Peyer's patch (tissue), 4 donors: ENCODE results near the gene RBPJL. TPM values are rescaled to one million over a fixed set of nuclear protein-coding genes. Genes with fewer than 3 reads are reported as not detected.
A peak's percentile ranks its signal among the peaks of the same experiment; 100 is the strongest.

Source experiments
- DNase-seq, 3 donors: peaks; one replicate each; pipeline ENCODE4 v3.0.0-alpha.2; 2017 to 2019
- H3K27ac ChIP-seq, 4 donors: fragments of 200-600 bp; sonication (generic); one replicate each; pipeline ENCODE4 v1.5.1; 2016 to 2019
- H3K27me3 ChIP-seq, 2 donors: fragments of 200-600 bp; sonication (generic); one replicate each; pipeline ENCODE4 v1.5.1; 2019
- H3K36me3 ChIP-seq, 3 donors: fragments of 200-600 bp; sonication (generic); one replicate each; pipeline ENCODE4 v1.5.1; 2016 to 2019
- H3K4me1 ChIP-seq, 4 donors: fragments of 200-600 bp; sonication (generic); one replicate each; pipeline ENCODE4 v1.5.1; 2016 to 2019
- H3K4me3 ChIP-seq, 4 donors: fragments of 200-600 bp; sonication (generic); 1 replicate in 3 of 4; 2 replicates in 1 of 4; pipeline ENCODE4 v1.5.1; 2016 to 2019; ENCODE audit warnings: mild to moderate bottlenecking in 1 of 4
- H3K9me3 ChIP-seq, 4 donors: fragments of 200-600 bp; sonication (generic); one replicate each; pipeline ENCODE4 v1.5.1; 2016 to 2019; ENCODE audit warnings: mild to moderate bottlenecking in 1 of 4
- CTCF ChIP-seq, 6 experiments: fragments of 450-650 bp in 4 of 6; fragments of 200-600 bp in 2 of 6; sonication (generic) in 1 of 6; IDR thresholded peaks; one replicate each; pipeline ENCODE4 v1.5.1; 2017 to 2019; ENCODE audit warnings: antibody characterized with exemption in 6 of 6, mild to moderate bottlenecking in 3 of 6, moderate library complexity in 1 of 6
- POLR2A ChIP-seq, 2 donors: fragments of 450-650 bp; IDR thresholded peaks; one replicate each; pipeline ENCODE4 v1.5.1; 2017; ENCODE audit warnings: antibody characterized with exemption in 2 of 2, mild to moderate bottlenecking in 2 of 2, moderate library complexity in 2 of 2
- total RNA-seq, 4 donors: library from RNA; depleted of rRNA; stranded (reverse); fragments of >200 nt; gene quantifications; one replicate each; pipeline ENCODE4 v1.1.0, GENCODE V29; 2016

Gene RBPJL
- total RNA-seq, 4 donors from 2014 or later = not detected

GRCh38 chr20:45318948-45319347 lies 12.3 kb downstream of the RBPJL start:
- TF ChIP-seq POLR2A (IDR thresholded peaks at IDR 0.05) = no peak
- Histone ChIP-seq H3K4me1 (peaks cover 0 to 23% (median 0%) of the 10 kb centered on the region in 4 donors), H3K36me3 (no peaks in the 10 kb centered on the region), H3K27me3 (no peaks in the 10 kb centered on the region), H3K4me3 (no peak overlapping the region), H3K27ac (no peak overlapping the region), H3K9me3 (no peaks in the 10 kb centered on the region)
- DNase-seq = peak in 1 of 3 donors; percentile 21

- Histone ChIP-seq H3K4me3 (no peak overlapping the region), H3K27me3 (no peaks in the 10 kb centered on the region), H3K27ac (no peak overlapping the region), H3K4me1 (peaks cover 0 to 23% (median 0%) of the 10 kb centered on the region in 4 donors), H3K36me3 (peaks cover 0 to 12% (median 0%) of the 10 kb centered on the region in 3 donors), H3K9me3 (no peaks in the 10 kb centered on the region)
- TF ChIP-seq CTCF (IDR thresholded peaks at IDR 0.05) = no peak
- peak in 2 of 3 donors; percentile 40 to 54 for DNase-seq
These were observed 14.4 kb downstream of the RBPJL start for GRCh38 chr20:45320948-45321595.

GRCh38 chr20:45322952-45323383 lies 16.3 kb downstream of the RBPJL start:
- H3K36me3 ChIP-seq = peaks cover 0 to 25% (median 0%) of the 10 kb centered on the region in 3 donors
- no peaks in the 10 kb centered on the region for H3K27me3 ChIP-seq
- TF ChIP-seq CTCF (IDR thresholded peaks at IDR 0.05) = peak in 4 of 6 experiments; percentile 26 to 76 (median 58)
- no peak for TF ChIP-seq POLR2A (IDR thresholded peaks at IDR 0.05)
- H3K4me3 ChIP-seq = no peak overlapping the region
- no peak overlapping the region for H3K27ac ChIP-seq
- no peaks in the 10 kb centered on the region for H3K9me3 ChIP-seq
- H3K4me1 ChIP-seq = peaks cover 0 to 23% (median 0%) of the 10 kb centered on the region in 4 donors
- DNase-seq = peak; percentile 56 to 84 (median 62)

GRCh38 chr20:45323731-45324130 lies 17.1 kb downstream of the RBPJL start:
- Histone ChIP-seq H3K27me3 (no peaks in the 10 kb centered on the region), H3K4me3 (no peak overlapping the region), H3K9me3 (no peaks in the 10 kb centered on the region), H3K36me3 (peaks cover 0 to 32% (median 2%) of the 10 kb centered on the region in 3 donors), H3K27ac (no peak overlapping the region), H3K4me1 (peaks cover 0 to 23% (median 0%) of the 10 kb centered on the region in 4 donors)
- no peak for TF ChIP-seq POLR2A (IDR thresholded peaks at IDR 0.05)
- DNase-seq = no peak

GRCh38 chr20:45325371-45325770 lies 18.7 kb downstream of the RBPJL start:
- Histone ChIP-seq H3K36me3 (peaks cover 0 to 48% (median 3%) of the 10 kb centered on the region in 3 donors), H3K27me3 (no peaks in the 10 kb centered on the region), H3K4me1 (peaks cover 0 to 23% (median 0%) of the 10 kb centered on the region in 4 donors), H3K4me3 (no peak overlapping the region), H3K9me3 (no peaks in the 10 kb centered on the region), H3K27ac (no peak overlapping the region)
- TF ChIP-seq POLR2A (IDR thresholded peaks at IDR 0.05) = no peak
- TF ChIP-seq CTCF (IDR thresholded peaks at IDR 0.05) = no peak
- peak in 1 of 3 donors; percentile 34 for DNase-seq

- Histone ChIP-seq H3K9me3 (no peaks in the 10 kb centered on the region), H3K4me1 (peaks cover 0 to under 1% (median 0%) of the 10 kb centered on the region in 4 donors), H3K36me3 (peaks cover 0 to 77% (median 3%) of the 10 kb centered on the region in 3 donors), H3K27me3 (no peaks in the 10 kb centered on the region), H3K4me3 (no peak overlapping the region), H3K27ac (no peak overlapping the region)
- TF ChIP-seq CTCF (IDR thresholded peaks at IDR 0.05) = no peak
- no peak for TF ChIP-seq POLR2A (IDR thresholded peaks at IDR 0.05)
- DNase-seq = no peak
These were observed 21.8 kb downstream of the RBPJL start for GRCh38 chr20:45328451-45328850.
